Astrocyte of the spinal cord (primary cell): Measurements from ENCODE around the gene LIMS2.
A peak's percentile ranks its signal among the peaks of the same experiment; 100 is the strongest.

Source experiments
- DNase-seq: peaks from one replicate; pipeline ENCODE4 v3.0.0; 2011; ENCODE audit warnings: low read depth, low spot score
- H3K4me3 ChIP-seq: 2 replicates; pipeline ENCODE4 v1.5.1; 2011; ENCODE audit warnings: low read depth, mild to moderate bottlenecking, low read length, moderate library complexity
- CTCF ChIP-seq: IDR thresholded peaks from 2 replicates; pipeline ENCODE4 v1.5.1; 2012; ENCODE audit warnings: low read depth, mild to moderate bottlenecking, low read length, inconsistent platforms
- in situ Hi-C: cut with HindIII; loops from 2 replicates; pipeline ENCODE4 v1.10.0; 2017; ENCODE audit warnings: low sequenced_read_pairs

LIMS2 gene

GRCh38 chr2:127605691-127606263, 69.6 kb downstream of the LIMS2 start:
- DNase-seq, result no peak
- TF ChIP-seq CTCF, result no peak
- in situ Hi-C loops, result no loop called here
- H3K4me3 ChIP-seq, result no peak overlapping the region

GRCh38 chr2:127604986-127605385, 70.3 kb downstream of the LIMS2 start:
- in situ Hi-C loops, result no loop called here
- no peak for TF ChIP-seq CTCF
- H3K4me3 ChIP-seq, result no peak overlapping the region
- no peak for DNase-seq

GRCh38 chr2:127599211-127599610, 76.1 kb downstream of the LIMS2 start:
- in situ Hi-C loops, result no loop called here
- no peak overlapping the region for H3K4me3 ChIP-seq
- peak; percentile 12 for DNase-seq
- TF ChIP-seq CTCF, result no peak

GRCh38 chr2:127598711-127599110, 76.6 kb downstream of the LIMS2 start:
- TF ChIP-seq CTCF, result no peak
- H3K4me3 ChIP-seq, result no peak overlapping the region
- no peak for DNase-seq
- in situ Hi-C loops, result no loop called here

- TF ChIP-seq CTCF, result no peak
- DNase-seq, result peak; percentile 37
- in situ Hi-C loops, result no loop called here
- H3K4me3 ChIP-seq, result no peak overlapping the region
Measured at GRCh38 chr2:127597984-127598380, 77.3 kb downstream of the LIMS2 start.

- in situ Hi-C loops, result no loop called here
- TF ChIP-seq CTCF, result no peak
- no peak for DNase-seq
- no peak overlapping the region for H3K4me3 ChIP-seq
Measured at GRCh38 chr2:127597046-127597983, 78.0 kb downstream of the LIMS2 start.
